ENCODE data around the gene SPATA25.

Gene SPATA25

DNA sequence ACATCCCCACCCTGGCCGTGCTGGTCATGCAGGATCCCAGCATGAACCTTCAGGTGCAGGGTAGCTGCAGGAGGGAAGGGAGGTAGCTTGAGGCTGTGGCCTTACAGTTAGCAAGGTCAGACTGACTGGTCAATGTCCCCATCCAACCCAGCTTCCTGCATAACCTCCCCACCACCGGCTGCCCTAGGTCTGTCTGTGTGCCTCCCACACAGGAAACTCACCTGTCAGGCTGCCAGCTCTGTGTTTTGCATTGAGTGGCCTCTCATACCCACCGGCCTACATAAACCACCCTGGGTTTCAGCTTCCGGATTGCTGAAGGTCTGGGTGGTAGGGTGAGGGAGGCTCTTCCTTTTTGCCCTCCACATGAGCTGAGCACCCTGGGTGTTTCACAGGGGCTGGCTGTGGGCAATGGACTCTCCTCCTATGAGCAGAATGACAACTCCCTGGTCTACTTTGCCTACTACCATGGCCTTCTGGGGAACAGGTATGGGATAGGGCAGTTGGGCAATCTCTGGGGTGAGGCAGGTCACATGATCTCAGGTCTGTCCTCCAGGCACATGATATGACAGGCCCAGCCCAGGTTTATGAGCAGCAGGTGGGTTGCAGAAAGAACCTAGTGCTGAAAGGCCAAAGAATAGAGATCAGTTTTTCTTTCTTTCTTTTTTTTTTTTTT is 5.5 kb upstream of the SPATA25 start:
- no peak for DNase-seq (ENCODE audit: low read depth, low spot score)
- TF ChIP-seq, protein P1, sequence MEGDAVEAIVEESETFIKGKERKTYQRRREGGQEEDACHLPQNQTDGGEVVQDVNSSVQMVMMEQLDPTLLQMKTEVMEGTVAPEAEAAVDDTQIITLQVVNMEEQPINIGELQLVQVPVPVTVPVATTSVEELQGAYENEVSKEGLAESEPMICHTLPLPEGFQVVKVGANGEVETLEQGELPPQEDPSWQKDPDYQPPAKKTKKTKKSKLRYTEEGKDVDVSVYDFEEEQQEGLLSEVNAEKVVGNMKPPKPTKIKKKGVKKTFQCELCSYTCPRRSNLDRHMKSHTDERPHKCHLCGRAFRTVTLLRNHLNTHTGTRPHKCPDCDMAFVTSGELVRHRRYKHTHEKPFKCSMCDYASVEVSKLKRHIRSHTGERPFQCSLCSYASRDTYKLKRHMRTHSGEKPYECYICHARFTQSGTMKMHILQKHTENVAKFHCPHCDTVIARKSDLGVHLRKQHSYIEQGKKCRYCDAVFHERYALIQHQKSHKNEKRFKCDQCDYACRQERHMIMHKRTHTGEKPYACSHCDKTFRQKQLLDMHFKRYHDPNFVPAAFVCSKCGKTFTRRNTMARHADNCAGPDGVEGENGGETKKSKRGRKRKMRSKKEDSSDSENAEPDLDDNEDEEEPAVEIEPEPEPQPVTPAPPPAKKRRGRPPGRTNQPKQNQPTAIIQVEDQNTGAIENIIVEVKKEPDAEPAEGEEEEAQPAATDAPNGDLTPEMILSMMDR (IDR thresholded peaks at IDR 0.05; ENCODE audit: low read depth, low read length), result no peak
- in situ Hi-C loops (cut with HindIII; ENCODE audit: low sequenced_read_pairs), result no loop called here
- H3K4me3 ChIP-seq (ENCODE audit: low read depth, low read length), result no peak overlapping the region

DNA sequence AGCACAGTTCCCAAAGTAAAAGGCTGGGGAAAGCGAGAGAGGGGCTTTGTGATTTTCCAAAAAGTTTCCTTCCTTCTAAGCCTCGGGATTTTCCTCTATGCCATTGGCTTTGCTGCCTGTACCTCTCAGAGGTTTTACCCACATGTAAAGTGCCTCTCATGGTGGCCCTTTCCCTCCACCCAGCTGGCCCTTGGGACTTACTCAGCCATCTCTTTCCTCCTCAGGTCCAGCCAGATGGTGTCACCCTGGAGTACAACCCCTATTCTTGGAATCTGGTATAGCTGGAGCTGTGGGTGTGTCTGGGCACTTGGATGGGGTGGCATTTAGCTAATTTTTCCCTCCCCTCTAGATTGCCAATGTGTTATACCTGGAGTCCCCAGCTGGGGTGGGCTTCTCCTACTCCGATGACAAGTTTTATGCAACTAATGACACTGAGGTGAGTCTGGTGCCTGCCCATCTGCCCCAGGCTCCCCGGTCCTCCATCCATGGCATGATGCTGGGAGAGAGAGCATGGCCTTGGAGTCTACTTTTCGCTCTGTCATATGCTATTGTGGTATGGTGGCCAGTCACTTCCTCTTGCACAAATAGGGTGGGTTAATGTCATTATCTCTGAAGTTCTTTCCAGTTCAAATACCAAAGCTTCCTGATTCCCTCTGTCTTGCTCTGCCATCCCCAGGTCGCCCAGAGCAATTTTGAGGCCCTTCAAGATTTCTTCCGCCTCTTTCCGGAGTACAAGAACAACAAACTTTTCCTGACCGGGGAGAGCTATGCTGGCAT is 4.8 kb upstream of the SPATA25 start:
- H3K4me3 ChIP-seq (ENCODE audit: low read depth, low read length), result peak overlapping the region; percentile 80
- no peak for DNase-seq (ENCODE audit: low read depth, low spot score)
- in situ Hi-C loops (cut with HindIII; ENCODE audit: low sequenced_read_pairs), result no loop called here
- TF ChIP-seq, protein P1 (IDR thresholded peaks at IDR 0.05; ENCODE audit: low read depth, low read length), result peak; percentile 33

DNA sequence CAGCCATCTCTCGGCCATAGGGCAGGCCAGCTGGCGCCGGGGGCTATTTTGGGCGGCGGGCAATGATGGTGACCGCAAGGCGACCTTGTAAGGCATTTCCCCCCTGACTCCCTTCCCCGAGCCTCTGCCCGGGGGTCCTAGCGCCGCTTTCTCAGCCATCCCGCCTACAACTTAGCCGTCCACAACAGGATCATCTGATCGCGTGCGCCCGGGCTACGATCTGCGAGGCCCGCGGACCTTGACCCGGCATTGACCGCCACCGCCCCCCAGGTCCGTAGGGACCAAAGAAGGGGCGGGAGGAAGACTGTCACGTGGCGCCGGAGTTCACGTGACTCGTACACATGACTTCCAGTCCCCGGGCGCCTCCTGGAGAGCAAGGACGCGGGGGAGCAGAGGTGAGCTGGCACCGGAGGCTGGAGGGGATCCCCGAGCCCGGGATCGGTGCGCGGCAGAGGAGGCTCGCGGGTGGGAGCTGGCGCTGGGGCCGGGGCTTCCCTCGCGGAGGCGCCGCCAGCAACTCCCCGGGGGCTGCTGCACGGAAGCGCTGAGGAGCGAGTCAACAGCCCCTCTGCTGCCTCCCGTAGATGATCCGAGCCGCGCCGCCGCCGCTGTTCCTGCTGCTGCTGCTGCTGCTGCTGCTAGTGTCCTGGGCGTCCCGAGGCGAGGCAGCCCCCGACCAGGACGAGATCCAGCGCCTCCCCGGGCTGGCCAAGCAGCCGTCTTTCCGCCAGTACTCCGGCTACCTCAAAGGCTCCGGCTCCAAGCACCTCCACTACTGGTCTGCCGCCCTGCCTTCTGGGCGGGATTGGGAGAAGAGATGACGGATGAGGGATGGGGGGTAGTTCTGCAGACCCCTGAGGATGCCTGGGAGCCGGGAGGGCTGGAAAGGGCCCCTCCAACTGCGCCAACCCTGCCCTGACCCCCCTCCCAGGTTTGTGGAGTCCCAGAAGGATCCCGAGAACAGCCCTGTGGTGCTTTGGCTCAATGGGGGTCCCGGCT is 3.9 kb upstream of the SPATA25 start, which contains the start of the genes CTSA and NEURL2:
TSS of gene CTSA (plus strand) at position 351 of the 999 bp plus-strand sequence. CDS start at position 585, 234 bp downstream.
TSS of gene NEURL2 (minus strand) at position 224 of the 999 bp plus-strand sequence. CDS start at position 7, 217 bp downstream.
- DNase-seq (ENCODE audit: low read depth, low spot score), result peak; percentile 90
- H3K4me3 ChIP-seq (ENCODE audit: low read depth, low read length), result peak within 1 kb of the TSS; percentile 80
- TF ChIP-seq, protein P1 (IDR thresholded peaks at IDR 0.05; ENCODE audit: low read depth, low read length), result no peak
- in situ Hi-C loops (cut with HindIII; ENCODE audit: low sequenced_read_pairs), result no loop called here

DNA sequence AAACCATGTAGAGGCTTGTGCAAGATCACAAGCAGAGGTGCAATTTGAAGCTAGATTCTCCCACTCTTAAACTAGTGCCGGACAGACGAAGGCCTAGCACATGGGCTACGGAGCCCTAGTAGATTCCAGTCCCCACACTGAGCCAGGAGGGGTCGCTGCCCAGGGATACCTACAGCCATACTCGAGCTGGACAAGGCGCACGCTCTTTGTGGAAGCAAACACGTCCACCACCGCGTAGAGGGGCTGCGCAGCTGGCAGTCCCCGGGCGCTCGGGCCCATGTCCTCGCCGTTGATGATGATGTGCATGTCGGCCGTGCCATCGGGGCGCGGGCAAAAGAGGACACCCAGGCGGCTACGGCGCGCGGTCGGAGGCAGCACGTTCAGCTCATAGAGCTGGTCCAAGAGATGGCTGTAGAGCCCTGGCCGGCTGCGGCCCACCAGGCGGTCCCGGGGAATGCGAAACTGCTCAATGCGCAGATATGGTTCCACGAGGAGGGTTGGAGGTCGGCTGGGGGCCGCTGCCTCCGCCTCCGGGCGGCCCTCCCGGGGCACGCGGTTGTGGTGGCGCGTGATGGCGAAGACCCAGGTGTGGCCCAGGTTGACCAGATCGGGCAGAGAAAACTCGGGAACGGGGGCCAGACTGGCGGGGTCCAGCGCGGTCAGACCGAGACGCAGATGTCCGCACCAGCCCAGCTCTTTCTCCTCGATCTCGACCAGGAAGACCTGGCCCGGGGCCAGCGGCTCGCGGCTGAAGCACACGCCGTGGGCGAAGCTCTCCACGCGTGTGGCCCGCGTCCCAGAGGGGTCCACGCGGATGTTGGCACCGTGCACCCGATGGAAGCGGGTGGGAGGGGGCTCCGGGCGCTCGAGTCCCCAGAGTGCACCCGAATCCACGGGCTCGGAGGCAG is 2.9 kb upstream of the SPATA25 start:
- H3K4me3 ChIP-seq (ENCODE audit: low read depth, low read length), result peak overlapping the region; percentile 80
- TF ChIP-seq, protein P1 (IDR thresholded peaks at IDR 0.05; ENCODE audit: low read depth, low read length), result peak; percentile 87
- in situ Hi-C loops (cut with HindIII; ENCODE audit: low sequenced_read_pairs), result no loop called here
- DNase-seq (ENCODE audit: low read depth, low spot score), result peak; percentile 84

DNA sequence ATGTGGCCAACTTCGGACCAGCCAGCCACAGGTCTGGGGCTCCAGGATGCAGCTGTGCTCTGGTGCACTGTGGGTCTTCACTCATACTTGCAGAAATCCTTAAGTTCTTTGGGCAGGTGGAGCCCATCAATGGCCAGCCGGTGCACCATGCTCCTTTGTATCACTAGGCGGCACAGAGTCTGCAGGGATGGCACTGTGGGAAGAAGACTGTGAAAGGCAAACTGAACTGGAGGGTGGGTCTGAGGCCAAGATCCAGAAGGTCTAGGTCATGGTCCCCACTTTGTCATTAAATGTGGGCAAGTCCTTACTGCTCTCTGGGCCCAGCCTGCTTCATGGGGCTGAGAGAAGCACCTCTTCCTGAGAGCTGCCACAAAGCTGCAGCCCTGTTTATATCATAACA is 1.3 kb upstream of the SPATA25 start:
- H3K4me3 ChIP-seq (ENCODE audit: low read depth, low read length), result no peak overlapping the region
- TF ChIP-seq, protein P1 (IDR thresholded peaks at IDR 0.05; ENCODE audit: low read depth, low read length), result no peak
- DNase-seq (ENCODE audit: low read depth, low spot score), result no peak
- in situ Hi-C loops (cut with HindIII; ENCODE audit: low sequenced_read_pairs), result no loop called here

Data from astrocyte of the spinal cord (primary cell).